Measurements from ENCODE around the gene EPG5.

The EPG5 gene

GRCh38 chr18:46010050-46010449 lies 42.9 kb upstream of the EPG5 start:
- no peak for TF ChIP-seq EGR1 (IDR thresholded peaks at IDR 0.05)
- no peak for TF ChIP-seq MAX (IDR thresholded peaks at IDR 0.05)
- TF ChIP-seq TCF12 (IDR thresholded peaks at IDR 0.05; ENCODE audit: low read depth) = no peak

GRCh38 chr18:46009125-46009840 lies 42.2 kb upstream of the EPG5 start:
- TF ChIP-seq TEAD4 (IDR thresholded peaks at IDR 0.05) (no peak), FOXM1 (IDR thresholded peaks at IDR 0.05; ENCODE audit: borderline replicate concordance, low read depth) (no peak), EGR1 (IDR thresholded peaks at IDR 0.05) (no peak), EP300 (IDR thresholded peaks at IDR 0.05; ENCODE audit: borderline replicate concordance) (no peak), NFIC (IDR thresholded peaks at IDR 0.05) (no peak), CEBPB (IDR thresholded peaks at IDR 0.05) (no peak), TCF12 (IDR thresholded peaks at IDR 0.05; ENCODE audit: low read depth) (no peak), MAX (IDR thresholded peaks at IDR 0.05) (no peak), RAD21 (IDR thresholded peaks at IDR 0.05; ENCODE audit: low read depth) (no peak), CREB1 (IDR thresholded peaks at IDR 0.05; ENCODE audit: low read depth) (no peak), REST (IDR thresholded peaks at IDR 0.05; ENCODE audit: low read depth) (no peak), TAF1 (IDR thresholded peaks at IDR 0.05; ENCODE audit: low read depth) (no peak), USF1 (IDR thresholded peaks at IDR 0.05) (no peak), ZBTB7A (IDR thresholded peaks at IDR 0.05; ENCODE audit: low read depth) (no peak), YY1 (IDR thresholded peaks at IDR 0.05; ENCODE audit: low read depth) (no peak)

- TF ChIP-seq USF1 (IDR thresholded peaks at IDR 0.05) = no peak
- no peak for TF ChIP-seq MAX (IDR thresholded peaks at IDR 0.05)
- no peak for TF ChIP-seq CREB1 (IDR thresholded peaks at IDR 0.05; ENCODE audit: low read depth)
- TF ChIP-seq TAF1 (IDR thresholded peaks at IDR 0.05; ENCODE audit: low read depth) = no peak
- TF ChIP-seq YY1 (IDR thresholded peaks at IDR 0.05; ENCODE audit: low read depth) = no peak
- no peak for TF ChIP-seq EP300 (IDR thresholded peaks at IDR 0.05; ENCODE audit: borderline replicate concordance)
- TF ChIP-seq TCF12 (IDR thresholded peaks at IDR 0.05; ENCODE audit: low read depth) = no peak
- no peak for TF ChIP-seq CEBPB (IDR thresholded peaks at IDR 0.05)
- no peak for TF ChIP-seq TEAD4 (IDR thresholded peaks at IDR 0.05)
- TF ChIP-seq ZBTB7A (IDR thresholded peaks at IDR 0.05; ENCODE audit: low read depth) = no peak
- no peak for TF ChIP-seq EGR1 (IDR thresholded peaks at IDR 0.05)
- no peak for TF ChIP-seq REST (IDR thresholded peaks at IDR 0.05; ENCODE audit: low read depth)
- TF ChIP-seq RAD21 (IDR thresholded peaks at IDR 0.05; ENCODE audit: low read depth) = no peak
- no peak for TF ChIP-seq NFIC (IDR thresholded peaks at IDR 0.05)
- no peak for TF ChIP-seq FOXM1 (IDR thresholded peaks at IDR 0.05; ENCODE audit: borderline replicate concordance, low read depth)
Measured at GRCh38 chr18:46008531-46008930, 41.4 kb upstream of the EPG5 start.

- TF ChIP-seq USF1 (IDR thresholded peaks at IDR 0.05) = no peak
- TF ChIP-seq TAF1 (IDR thresholded peaks at IDR 0.05; ENCODE audit: low read depth) = no peak
Measured at GRCh38 chr18:46007165-46007564, 40.0 kb upstream of the EPG5 start.

GRCh38 chr18:46002934-46003333 lies 35.8 kb upstream of the EPG5 start:
- no peak for TF ChIP-seq YY1 (IDR thresholded peaks at IDR 0.05; ENCODE audit: low read depth)
- TF ChIP-seq TEAD4 (IDR thresholded peaks at IDR 0.05) = no peak
- TF ChIP-seq NFIC (IDR thresholded peaks at IDR 0.05) = no peak
- TF ChIP-seq CEBPB (IDR thresholded peaks at IDR 0.05) = no peak
- no peak for TF ChIP-seq EP300 (IDR thresholded peaks at IDR 0.05; ENCODE audit: borderline replicate concordance)
- TF ChIP-seq USF1 (IDR thresholded peaks at IDR 0.05) = no peak
- TF ChIP-seq REST (IDR thresholded peaks at IDR 0.05; ENCODE audit: low read depth) = no peak
- no peak for TF ChIP-seq FOXM1 (IDR thresholded peaks at IDR 0.05; ENCODE audit: borderline replicate concordance, low read depth)
- no peak for TF ChIP-seq EGR1 (IDR thresholded peaks at IDR 0.05)
- no peak for TF ChIP-seq TCF12 (IDR thresholded peaks at IDR 0.05; ENCODE audit: low read depth)
- TF ChIP-seq CREB1 (IDR thresholded peaks at IDR 0.05; ENCODE audit: low read depth) = no peak
- no peak for TF ChIP-seq TAF1 (IDR thresholded peaks at IDR 0.05; ENCODE audit: low read depth)
- TF ChIP-seq ZBTB7A (IDR thresholded peaks at IDR 0.05; ENCODE audit: low read depth) = no peak
- TF ChIP-seq MAX (IDR thresholded peaks at IDR 0.05) = no peak
- no peak for TF ChIP-seq RAD21 (IDR thresholded peaks at IDR 0.05; ENCODE audit: low read depth)
